Neural progenitor cell (in vitro differentiated cells): ENCODE results near the gene EGFLAM. TPM values are rescaled to one million over a fixed set of nuclear protein-coding genes. Genes with fewer than 3 reads are reported as not detected.

Source experiments
- DNase-seq: peaks from one replicate; pipeline ENCODE4 v3.0.0-alpha.2; 2016; ENCODE audit warnings: low spot score
- H2AFZ ChIP-seq: fragments of 200-600 bp; sonication (generic); replicated peaks from 2 replicates; pipeline ENCODE4 v1.6.1; 2016; ENCODE audit warnings: antibody characterized with exemption
- H3F3A ChIP-seq: fragments of 200-600 bp; sonication (generic); 2 replicates; pipeline ENCODE4 v1.6.1; 2016; ENCODE audit warnings: antibody characterized with exemption, low read depth
- H3K27ac ChIP-seq: fragments of 200-600 bp; sonication (generic); 2 replicates; pipeline ENCODE4 v1.5.1; 2016; ENCODE audit warnings: mild to moderate bottlenecking
- H3K27me3 ChIP-seq: fragments of 200-600 bp; sonication (generic); 2 replicates; pipeline ENCODE4 v1.6.1; 2016; ENCODE audit warnings: mild to moderate bottlenecking, moderate library complexity
- H3K36me3 ChIP-seq: fragments of 200-600 bp; sonication (generic); 2 replicates; pipeline ENCODE4 v1.5.1; 2016
- H3K4me1 ChIP-seq: fragments of 200-600 bp; sonication (generic); 2 replicates; pipeline ENCODE4 v1.6.1; 2016; ENCODE audit warnings: mixed run types
- H3K4me2 ChIP-seq: fragments of 200-600 bp; sonication (generic); 2 replicates; pipeline ENCODE4 v1.6.1; 2016
- H3K4me3 ChIP-seq: fragments of 200-600 bp; sonication (generic); 2 replicates; pipeline ENCODE4 v1.5.1; 2016
- H3K79me2 ChIP-seq: fragments of 200-600 bp; sonication (generic); 2 replicates; pipeline ENCODE4 v1.6.1; 2016; ENCODE audit warnings: low read depth
- H3K9ac ChIP-seq: fragments of 200-600 bp; sonication (generic); 2 replicates; pipeline ENCODE4 v1.6.1; 2016
- H3K9me3 ChIP-seq: fragments of 200-600 bp; sonication (generic); 2 replicates; pipeline ENCODE4 v1.5.1; 2016; ENCODE audit warnings: low read depth
- H4K20me1 ChIP-seq: fragments of 200-600 bp; sonication (generic); 2 replicates; pipeline ENCODE4 v1.6.1; 2016; ENCODE audit warnings: low read depth
- H3K27ac Mint-ChIP-seq: 3 replicates; pipeline ENCODE4 v1.8.0; 2021; ENCODE audit warnings: mixed read lengths
- H3K27me3 Mint-ChIP-seq: 2 replicates; pipeline ENCODE4 v1.8.0; 2022; ENCODE audit warnings: low read depth, mild to moderate bottlenecking, inconsistent platforms, moderate library complexity, mixed read lengths; ENCODE audit not compliant: insufficient read depth
- H3K36me3 Mint-ChIP-seq: 3 replicates; pipeline ENCODE4 v1.8.0; 2021; ENCODE audit warnings: mixed read lengths
- H3K4me1 Mint-ChIP-seq: 3 replicates; pipeline ENCODE4 v1.8.0; 2021; ENCODE audit warnings: mixed read lengths
- H3K4me3 Mint-ChIP-seq: 3 replicates; pipeline ENCODE4 v1.8.0; 2021; ENCODE audit warnings: mild to moderate bottlenecking, moderate library complexity, mixed read lengths
- H3K9me3 Mint-ChIP-seq: 3 replicates; pipeline ENCODE4 v1.8.0; 2020; ENCODE audit warnings: mixed read lengths
- CTCF ChIP-seq: fragments of 200-600 bp; sonication (generic); IDR thresholded peaks from 2 replicates; pipeline ENCODE4 v1.5.1; 2017; ENCODE audit warnings: antibody characterized with exemption, mild to moderate bottlenecking
- EZH2 ChIP-seq: fragments of 200-600 bp; sonication (generic); IDR thresholded peaks from 2 replicates; pipeline ENCODE4 v1.6.1; 2017; ENCODE audit warnings: antibody characterized with exemption, mild to moderate bottlenecking, moderate library complexity
- EZH2phosphoT487 ChIP-seq: fragments of 200-600 bp; sonication (generic); IDR thresholded peaks from 2 replicates; pipeline ENCODE4 v1.6.1; 2017; ENCODE audit warnings: antibody characterized with exemption
- total RNA-seq: library from RNA; depleted of rRNA; stranded (reverse); fragments of >200 nt; gene quantifications from 2 replicates; pipeline ENCODE4 v1.2.3, GENCODE V29; 2015; ENCODE audit warnings: low replicate concordance

Gene EGFLAM
- total RNA-seq, result 0.15 and 0.69 TPM in 2 replicates

- Histone ChIP-seq H3K9ac (no peak within 1 kb of the TSS), H3K27ac (no peak within 1 kb of the TSS), H3K9me3 (no peaks in the 10 kb centered on the region), H3K36me3 (no peaks in the 10 kb centered on the region), H3K27me3 (peaks cover 100% of the 10 kb centered on the region), H3F3A (peaks cover 29% of the 10 kb centered on the region), H4K20me1 (peaks cover 19% of the 10 kb centered on the region), H2AFZ (peak within 1 kb of the TSS; percentile 72), H3K4me2 (peak within 1 kb of the TSS; percentile 90), H3K79me2 (no peaks in the 10 kb centered on the region), H3K4me3 (peak within 1 kb of the TSS; percentile 59), H3K4me1 (peaks cover 16% of the 10 kb centered on the region)
- peak; percentile 84 for DNase-seq
- H3K27ac Mint-ChIP-seq, result peak within 1 kb of the TSS; percentile 76
- peaks cover 28% of the 10 kb centered on the region for H3K4me1 Mint-ChIP-seq
- H3K4me3 Mint-ChIP-seq, result peak within 1 kb of the TSS; percentile 95
- H3K9me3 Mint-ChIP-seq, result no peaks in the 10 kb centered on the region
- TF ChIP-seq CTCF, result peak; percentile 32
- TF ChIP-seq EZH2, result peak; percentile 86
- peak; percentile 70 for TF ChIP-seq EZH2phosphoT487
- H3K36me3 Mint-ChIP-seq, result no peaks in the 10 kb centered on the region
- H3K27me3 Mint-ChIP-seq, result peaks cover 18% of the 10 kb centered on the region
These were observed at the start of gene EGFLAM for GRCh38 chr5:38258319-38259061. TSS of gene EGFLAM (plus strand) at chr5:38258559. CDS start at chr5:38258755, 196 bp downstream.

GRCh38 chr5:38208782-38209378 lies 49.5 kb upstream of the EGFLAM start:
- peaks cover 11% of the 10 kb centered on the region for H3K27me3 Mint-ChIP-seq
- Histone ChIP-seq H2AFZ (no peak overlapping the region), H3K4me1 (no peaks in the 10 kb centered on the region), H3K9me3 (no peaks in the 10 kb centered on the region), H3K4me3 (no peak overlapping the region), H4K20me1 (no peaks in the 10 kb centered on the region), H3F3A (no peaks in the 10 kb centered on the region), H3K27ac (no peak overlapping the region), H3K79me2 (no peaks in the 10 kb centered on the region), H3K4me2 (no peak overlapping the region), H3K9ac (no peak overlapping the region), H3K36me3 (no peaks in the 10 kb centered on the region), H3K27me3 (no peaks in the 10 kb centered on the region)
- DNase-seq, result peak; percentile 68
- no peaks in the 10 kb centered on the region for H3K4me1 Mint-ChIP-seq
- H3K9me3 Mint-ChIP-seq, result no peaks in the 10 kb centered on the region
- H3K4me3 Mint-ChIP-seq, result no peak overlapping the region
- H3K36me3 Mint-ChIP-seq, result no peaks in the 10 kb centered on the region
- H3K27ac Mint-ChIP-seq, result no peak overlapping the region
- TF ChIP-seq CTCF, result peak; percentile 71
- no peak for TF ChIP-seq EZH2phosphoT487

GRCh38 chr5:38210676-38211353 lies 47.5 kb upstream of the EGFLAM start:
- H3K27ac Mint-ChIP-seq, result no peak overlapping the region
- H3K27me3 Mint-ChIP-seq, result peaks cover 11% of the 10 kb centered on the region
- H3K4me1 Mint-ChIP-seq, result no peaks in the 10 kb centered on the region
- no peak overlapping the region for H3K9ac ChIP-seq
- H3K36me3 Mint-ChIP-seq, result no peaks in the 10 kb centered on the region
- no peak overlapping the region for H2AFZ ChIP-seq
- no peaks in the 10 kb centered on the region for H3K79me2 ChIP-seq
- no peak for TF ChIP-seq EZH2
- TF ChIP-seq CTCF, result no peak
- TF ChIP-seq EZH2phosphoT487, result no peak
- H4K20me1 ChIP-seq, result no peaks in the 10 kb centered on the region
- H3K36me3 ChIP-seq, result no peaks in the 10 kb centered on the region
- H3K9me3 ChIP-seq, result no peaks in the 10 kb centered on the region
- no peak overlapping the region for H3K27ac ChIP-seq
- no peak for DNase-seq
- no peaks in the 10 kb centered on the region for H3K27me3 ChIP-seq
- no peaks in the 10 kb centered on the region for H3F3A ChIP-seq
- no peak overlapping the region for H3K4me3 Mint-ChIP-seq
- no peak overlapping the region for H3K4me3 ChIP-seq
- H3K9me3 Mint-ChIP-seq, result no peaks in the 10 kb centered on the region
- no peaks in the 10 kb centered on the region for H3K4me1 ChIP-seq
- H3K4me2 ChIP-seq, result no peak overlapping the region
